Endothelial cell of umbilical vein (primary cell): Measurements from ENCODE around the gene GNAL. TPM values are rescaled to one million over a fixed set of nuclear protein-coding genes. Genes with fewer than 3 reads are reported as not detected.

Source experiments
- BruUV-seq: library from RNA; stranded (reverse); fragments of 400-500 nt; replicated peaks from 2 replicates; lab custom pipeline; 2021; lab: Mats Ljungman, UMichigan
- CTCF ChIA-PET: fragments of 300-600, 350-600 bp; sonication (Branson Sonifier 250); formaldehyde crosslinking; loops from one replicate; lab custom pipeline; 2021; ENCODE audit warnings: antibody characterized with exemption, inconsistent platforms; lab: Charles Lee
- POLR2A ChIA-PET: fragments of 300-600, 350-600 bp; sonication (Branson Sonifier 250); formaldehyde crosslinking; loops from one replicate; lab custom pipeline; 2021; ENCODE audit warnings: antibody characterized with exemption, inconsistent platforms; lab: Charles Lee
- DNase-seq: peaks from one replicate; pipeline ENCODE4 v3.0.0-alpha.2; 2011; ENCODE audit warnings: low read depth, low spot score
- FAIRE-seq: peaks from 2 replicates; lab custom pipeline; 2011; peaks lifted over from hg19 to GRCh38; lab: Jason Lieb, UNC
- H2AFZ ChIP-seq: 2 replicates; pipeline ENCODE4 v1.6.0; 2012; ENCODE audit warnings: low read depth, low read length, control low read depth, inconsistent platforms
- H3K27ac ChIP-seq: 2 replicates; pipeline ENCODE4 v1.5.1; 2011; ENCODE audit warnings: low read depth, mild to moderate bottlenecking, control low read depth, low read length, moderate library complexity; ENCODE audit not compliant: insufficient read depth
- H3K27me3 ChIP-seq, 2 experiments: 2 replicates each; pipeline versions ENCODE4 v1.6.0 to v1.6.1; 2011; ENCODE audit warnings: low read length in 2 of 2, mixed read lengths in 1 of 2; ENCODE audit not compliant: control insufficient read depth in 2 of 2, insufficient read depth in 2 of 2
- H3K36me3 ChIP-seq, 2 experiments: 2 replicates in 1 of 2; 3 replicates in 1 of 2; pipeline ENCODE4 v1.5.1; 2011; ENCODE audit warnings: low read length in 2 of 2, mild to moderate bottlenecking in 1 of 2, moderate library complexity in 1 of 2; ENCODE audit not compliant: control insufficient read depth in 2 of 2, insufficient read depth in 2 of 2; ENCODE audit errors: extremely low read depth in 1 of 2
- H3K4me1 ChIP-seq: 3 replicates; pipeline ENCODE4 v1.5.1; 2011; ENCODE audit warnings: mild to moderate bottlenecking, low read length; ENCODE audit not compliant: control insufficient read depth, insufficient read depth; ENCODE audit errors: extremely low read depth
- H3K4me2 ChIP-seq: 2 replicates; pipeline ENCODE4 v1.6.1; 2011; ENCODE audit warnings: low read length, control low read depth, mixed read lengths; ENCODE audit not compliant: insufficient read depth
- H3K4me3 ChIP-seq, 3 experiments: fragments of 200-600 bp in 1 of 3; sonication (generic), shearing (Covaris generic) in 1 of 3; replicated peaks in 1 of 3; 2 replicates each; pipeline ENCODE4 v1.5.1; 2011 to 2016; ENCODE audit warnings: control low read depth in 3 of 3, low read length in 3 of 3, mild to moderate bottlenecking in 2 of 3, inconsistent platforms in 1 of 3, low read depth in 1 of 3, moderate library complexity in 1 of 3; ENCODE audit not compliant: insufficient read depth in 1 of 3
- H3K79me2 ChIP-seq: 2 replicates; pipeline ENCODE4 v1.6.0; 2012; ENCODE audit warnings: low read length, inconsistent platforms; ENCODE audit not compliant: control insufficient read depth, insufficient read depth
- H3K9ac ChIP-seq: replicated peaks from 2 replicates; pipeline ENCODE3; 2011; ENCODE audit warnings: low read length, control low read depth; ENCODE audit not compliant: insufficient read depth; ENCODE audit errors: extremely low read depth
- H3K9me1 ChIP-seq: replicated peaks from 3 replicates; pipeline ENCODE4 v1.6.0; 2011; ENCODE audit warnings: mild to moderate bottlenecking, low read length; ENCODE audit not compliant: control insufficient read depth, insufficient read depth; ENCODE audit errors: extremely low read depth
- H3K9me3 ChIP-seq: replicated peaks from 2 replicates; pipeline ENCODE4 v1.5.1; 2012; ENCODE audit warnings: low read length, inconsistent platforms; ENCODE audit not compliant: control insufficient read depth, insufficient read depth
- H4K20me1 ChIP-seq: replicated peaks from 2 replicates; pipeline ENCODE3; 2011; ENCODE audit warnings: mild to moderate bottlenecking, low read length; ENCODE audit not compliant: control insufficient read depth, insufficient read depth; ENCODE audit errors: extremely low read depth
- EZH2 ChIP-seq: IDR thresholded peaks from 2 replicates; pipeline ENCODE4 v1.6.1; 2012; ENCODE audit warnings: borderline replicate concordance, low read depth, mild to moderate bottlenecking, moderate library complexity, low read length, inconsistent platforms; ENCODE audit not compliant: severe bottlenecking
- FOS ChIP-seq: IDR thresholded peaks from 2 replicates; pipeline ENCODE4 v1.6.1; 2011; ENCODE audit warnings: mild to moderate bottlenecking, low read length, moderate library complexity, borderline replicate concordance; ENCODE audit not compliant: insufficient read depth
- GATA2 ChIP-seq: IDR thresholded peaks from 2 replicates; pipeline ENCODE4 v1.7.0; 2011; ENCODE audit warnings: low read depth, mild to moderate bottlenecking, moderate library complexity, mixed read lengths, low read length; ENCODE audit not compliant: insufficient read length, insufficient read depth
- JUN ChIP-seq: IDR thresholded peaks from 2 replicates; pipeline ENCODE4 v1.6.1; 2011; ENCODE audit warnings: borderline replicate concordance, low read depth; ENCODE audit not compliant: insufficient read length, insufficient read depth
- MYC ChIP-seq: IDR thresholded peaks from one replicate; pipeline ENCODE4 v1.6.1; 2011; ENCODE audit warnings: mild to moderate bottlenecking, low read depth, low read length
- POLR2A ChIP-seq: IDR thresholded peaks from 2 replicates; pipeline ENCODE4 v1.6.1; 2012; ENCODE audit warnings: low read depth, mild to moderate bottlenecking, control low read depth, low read length
- POLR2AphosphoS5 ChIP-seq: IDR thresholded peaks from 2 replicates; pipeline ENCODE4 v1.6.1; 2012; ENCODE audit warnings: low read depth, mild to moderate bottlenecking, control low read depth, low read length, moderate library complexity; ENCODE audit not compliant: insufficient read depth
- dilution Hi-C: fragments of 300-500 bp; cut with MboI; formaldehyde crosslinking; loops from one replicate; pipeline ENCODE4 v1.15.0; 2019; ENCODE audit warnings: low sequenced_read_pairs; ENCODE audit not compliant: extremely low pct_ligation_motif_present
- intact Hi-C: fragments of 100-400 bp; cut with micrococcal nuclease; formaldehyde crosslinking; loops from one replicate; pipeline ENCODE4 v1.10.0; 2022
- polyA plus RNA-seq, 4 experiments: library from polyadenylated mRNA; depleted of rRNA in 3 of 4; stranded (reverse) in 3 of 4; unstranded in 1 of 4; fragments of >200 nt; gene quantifications; 2 replicates each; pipeline versions ENCODE4 v1.2.1 to v1.2.3, GENCODE V29; 2011 to 2012; ENCODE audit warnings: missing spikeins in 1 of 4
- total RNA-seq: library from RNA; stranded (reverse); gene quantifications from 2 replicates; pipeline ENCODE4 v1.2.3, GENCODE V29; 2021
- TF ChIP-seq, protein P1 (sequence below): IDR thresholded peaks from 2 replicates; pipeline ENCODE4 v1.6.1; 2011; ENCODE audit not compliant: insufficient read depth, insufficient read length
- TF ChIP-seq, protein P2 (sequence below), 2 donors: IDR thresholded peaks; 1 replicate in 1 of 2; 2 replicates in 1 of 2; pipeline ENCODE4 v1.5.1; 2011; ENCODE audit warnings: low read length in 2 of 2, mild to moderate bottlenecking in 2 of 2, moderate library complexity in 2 of 2, control low read depth in 1 of 2, inconsistent platforms in 1 of 2, low read depth in 1 of 2; ENCODE audit not compliant: insufficient read depth in 1 of 2; ENCODE audit errors: extremely low read depth in 1 of 2

Gene GNAL
- total and polyA plus RNA-seq, 2 donors (not counting 3 experiments of a cell fraction or from before 2014, with no cell fraction given), result 0.07 to 0.73 TPM

GRCh38 chr18:11884396-11885030, 195.4 kb downstream of the GNAL start:
- POLR2A ChIA-PET, result no interaction called here
- Histone ChIP-seq H4K20me1 (no peaks in the 10 kb centered on the region), H2AFZ (no peak overlapping the region), H3K27me3 (no peaks in the 10 kb centered on the region), H3K27ac (no peak overlapping the region), H3K4me2 (no peak overlapping the region), H3K9me3 (no peaks in the 10 kb centered on the region), H3K79me2 (no peaks in the 10 kb centered on the region), H3K4me3 (no peak overlapping the region), H3K9me1 (no peaks in the 10 kb centered on the region), H3K36me3 (no peaks in the 10 kb centered on the region), H3K9ac (no peak overlapping the region), H3K4me1 (no peaks in the 10 kb centered on the region)
- no peak for DNase-seq
- no peak for TF ChIP-seq JUN
- TF ChIP-seq, protein P1, sequence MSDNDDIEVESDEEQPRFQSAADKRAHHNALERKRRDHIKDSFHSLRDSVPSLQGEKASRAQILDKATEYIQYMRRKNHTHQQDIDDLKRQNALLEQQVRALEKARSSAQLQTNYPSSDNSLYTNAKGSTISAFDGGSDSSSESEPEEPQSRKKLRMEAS, result no peak
- no peak for TF ChIP-seq POLR2A
- TF ChIP-seq, protein P2, sequence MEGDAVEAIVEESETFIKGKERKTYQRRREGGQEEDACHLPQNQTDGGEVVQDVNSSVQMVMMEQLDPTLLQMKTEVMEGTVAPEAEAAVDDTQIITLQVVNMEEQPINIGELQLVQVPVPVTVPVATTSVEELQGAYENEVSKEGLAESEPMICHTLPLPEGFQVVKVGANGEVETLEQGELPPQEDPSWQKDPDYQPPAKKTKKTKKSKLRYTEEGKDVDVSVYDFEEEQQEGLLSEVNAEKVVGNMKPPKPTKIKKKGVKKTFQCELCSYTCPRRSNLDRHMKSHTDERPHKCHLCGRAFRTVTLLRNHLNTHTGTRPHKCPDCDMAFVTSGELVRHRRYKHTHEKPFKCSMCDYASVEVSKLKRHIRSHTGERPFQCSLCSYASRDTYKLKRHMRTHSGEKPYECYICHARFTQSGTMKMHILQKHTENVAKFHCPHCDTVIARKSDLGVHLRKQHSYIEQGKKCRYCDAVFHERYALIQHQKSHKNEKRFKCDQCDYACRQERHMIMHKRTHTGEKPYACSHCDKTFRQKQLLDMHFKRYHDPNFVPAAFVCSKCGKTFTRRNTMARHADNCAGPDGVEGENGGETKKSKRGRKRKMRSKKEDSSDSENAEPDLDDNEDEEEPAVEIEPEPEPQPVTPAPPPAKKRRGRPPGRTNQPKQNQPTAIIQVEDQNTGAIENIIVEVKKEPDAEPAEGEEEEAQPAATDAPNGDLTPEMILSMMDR (IDR thresholded peaks at IDR 0.05; ENCODE audit: extremely low read depth in 1 of 2, insufficient read depth in 1 of 2, low read depth in 1 of 2, low read length in 2 of 2), result no peak
- no peak for TF ChIP-seq POLR2AphosphoS5
- TF ChIP-seq GATA2, result no peak
- TF ChIP-seq MYC, result no peak
- no peak for TF ChIP-seq FOS
- TF ChIP-seq EZH2, result no peak
- intact Hi-C loops (no loop called here), dilution Hi-C loops (no loop called here)
- FAIRE-seq, result no peak
- CTCF ChIA-PET, result no interaction called here
- no TSS peak for BruUV-seq
